ENCODE measurements around the gene MAP1LC3A. TPM values are rescaled to one million over a fixed set of nuclear protein-coding genes. Genes with fewer than 3 reads are reported as not detected.

Gene MAP1LC3A
- 57.6 TPM for total RNA-seq

DNA sequence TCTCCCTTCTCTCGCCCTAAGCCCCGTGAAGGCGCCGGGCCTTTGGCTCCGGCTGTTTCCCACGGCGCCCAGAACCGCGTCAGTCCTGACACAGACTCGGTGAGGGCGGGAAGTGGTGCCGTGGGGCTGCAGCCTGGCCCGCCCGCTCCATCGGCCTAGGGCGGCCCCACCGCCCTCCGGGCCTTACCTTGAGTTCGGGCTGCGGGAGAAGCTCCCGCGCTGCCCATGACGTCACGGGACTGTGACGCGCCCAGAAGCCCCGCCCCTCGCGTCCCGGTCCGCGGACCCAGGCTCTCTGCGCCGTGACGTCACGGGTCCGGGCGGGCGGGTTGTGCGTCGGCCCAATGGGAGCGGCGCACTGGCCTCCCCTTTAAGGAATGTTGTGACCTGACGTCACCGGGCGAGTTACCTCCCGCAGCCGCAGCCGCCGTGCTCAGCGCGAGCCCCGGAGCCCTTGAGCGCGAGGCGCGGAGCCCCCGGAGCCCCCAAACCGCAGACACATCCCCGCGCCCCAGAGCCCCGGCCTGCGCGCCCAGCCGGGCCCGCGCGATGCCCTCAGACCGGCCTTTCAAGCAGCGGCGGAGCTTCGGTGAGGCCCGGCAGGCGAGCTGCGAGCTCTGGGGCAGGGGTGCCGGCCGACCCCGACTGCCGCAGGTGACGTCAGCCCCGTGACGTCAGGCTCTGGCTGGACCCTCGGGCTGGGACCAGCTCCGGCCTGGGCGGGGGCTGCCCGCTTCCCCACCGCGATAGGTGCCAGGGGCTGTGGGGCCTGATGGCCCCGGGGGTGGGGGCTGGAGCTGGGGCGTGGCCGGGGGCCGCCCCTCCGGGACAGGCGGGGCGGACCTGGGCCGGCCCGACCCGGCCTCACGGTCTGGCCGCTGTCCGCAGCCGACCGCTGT, at the start of gene MAP1LC3A:
TSS of gene MAP1LC3A (plus strand) at position 399 of the 899 bp plus-strand sequence. CDS start at position 550, 151 bp downstream.

DNA sequence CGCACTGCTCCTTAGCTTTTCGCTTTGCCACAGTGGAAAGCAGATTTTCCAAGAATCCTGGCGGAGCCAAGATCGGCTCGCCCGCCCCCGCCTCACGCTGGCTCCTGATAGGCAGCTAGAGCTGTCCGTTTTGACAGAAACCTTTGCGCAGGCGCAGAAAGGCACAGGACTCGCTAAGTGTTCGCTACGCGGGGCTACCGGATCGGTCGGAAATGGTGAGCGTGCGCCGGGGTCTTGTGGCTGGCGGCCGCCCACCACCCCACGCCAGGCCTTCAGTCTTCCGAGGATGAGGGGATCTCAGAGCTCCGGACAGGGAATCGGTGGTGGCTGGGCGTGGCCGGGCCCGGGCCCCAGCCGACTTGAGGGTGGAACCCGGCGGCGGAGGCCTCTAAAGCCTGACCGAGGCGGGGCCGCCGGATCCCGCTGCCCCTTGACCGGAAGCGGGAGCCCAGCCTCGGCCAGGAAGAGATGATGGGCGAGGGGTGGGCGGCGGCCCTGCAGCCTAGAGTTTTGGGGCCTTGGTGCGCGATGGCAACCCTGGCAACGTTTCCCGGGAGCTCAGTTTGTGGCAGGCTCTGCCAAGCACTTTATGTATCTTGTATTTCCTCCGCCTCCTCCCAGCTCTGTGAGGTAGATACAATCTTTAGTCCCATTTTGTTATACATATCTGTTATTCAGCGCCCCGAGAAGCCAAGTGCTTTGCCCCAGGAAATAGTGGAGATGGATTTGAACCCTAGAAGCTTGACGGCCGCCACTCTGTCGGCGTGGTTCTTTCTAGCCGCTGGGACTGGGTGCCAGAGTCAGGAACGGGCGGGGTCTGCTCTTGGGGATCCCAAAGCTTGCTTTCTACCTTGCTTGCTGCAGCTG, 42.0 kb upstream of the MAP1LC3A start, which contains the start of gene DYNLRB1:
TSS of gene DYNLRB1 (plus strand) at position 176 of the 867 bp plus-strand sequence. CDS start at position 213, 37 bp downstream.

Small RNA genes within 50 kb of the gene (small RNA-seq; reads per million reads assigned to genes)
- gene RF00019 (ENCODE audit: low replicate concordance), result not detected

Other genes with a start within 250 kb of the MAP1LC3A start
- gene ITCH, start 195.4 kb upstream of the MAP1LC3A start, total RNA-seq, result 78.3 TPM
- 59.5 TPM for gene DYNLRB1, start 42.3 kb upstream of the MAP1LC3A start, total RNA-seq
- 30.0 TPM for gene PIGU, start 118.4 kb downstream of the MAP1LC3A start, total RNA-seq
- 9.1 TPM for gene TP53INP2, start 145.6 kb downstream of the MAP1LC3A start, total RNA-seq